Prostate gland (tissue), 2 donors: ENCODE measurements around the gene OOSP4A.

Experiments
- POLR2A ChIP-seq: fragments of 450-650 bp; IDR thresholded peaks from one replicate; pipeline ENCODE4 v1.6.1; 2016; ENCODE audit warnings: antibody characterized with exemption, mild to moderate bottlenecking
- TF ChIP-seq, protein P1 (sequence below), 4 experiments: fragments of 200-600 bp in 2 of 4; fragments of 450-650 bp in 2 of 4; sonication (generic) in 2 of 4; IDR thresholded peaks; 1 replicate in 3 of 4; 2 replicates in 1 of 4; pipeline ENCODE4 v1.5.1; 2016 to 2019; ENCODE audit warnings: antibody characterized with exemption in 4 of 4, mild to moderate bottlenecking in 2 of 4, moderate library complexity in 2 of 4

DNA sequence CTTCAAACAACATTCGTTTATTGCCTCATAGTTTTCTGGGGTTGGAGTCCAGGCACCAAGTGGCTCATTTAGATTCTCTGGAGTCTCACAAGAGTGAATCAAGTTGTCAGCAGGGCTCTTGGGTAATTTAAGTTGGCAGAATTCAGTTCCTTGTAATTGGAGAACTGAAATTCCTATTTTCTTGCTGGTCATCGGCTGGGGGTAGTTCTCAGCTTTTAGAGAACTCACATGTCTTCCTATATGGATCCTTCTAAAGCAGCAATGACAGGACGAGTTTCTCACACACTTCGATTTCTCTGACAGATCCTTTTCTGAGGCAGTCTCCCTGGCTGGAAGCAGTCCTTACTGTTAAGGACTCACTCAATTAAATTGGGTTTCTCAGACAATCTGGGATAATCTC is 35.9 kb downstream of the OOSP4A start:
- TF ChIP-seq, protein P1, sequence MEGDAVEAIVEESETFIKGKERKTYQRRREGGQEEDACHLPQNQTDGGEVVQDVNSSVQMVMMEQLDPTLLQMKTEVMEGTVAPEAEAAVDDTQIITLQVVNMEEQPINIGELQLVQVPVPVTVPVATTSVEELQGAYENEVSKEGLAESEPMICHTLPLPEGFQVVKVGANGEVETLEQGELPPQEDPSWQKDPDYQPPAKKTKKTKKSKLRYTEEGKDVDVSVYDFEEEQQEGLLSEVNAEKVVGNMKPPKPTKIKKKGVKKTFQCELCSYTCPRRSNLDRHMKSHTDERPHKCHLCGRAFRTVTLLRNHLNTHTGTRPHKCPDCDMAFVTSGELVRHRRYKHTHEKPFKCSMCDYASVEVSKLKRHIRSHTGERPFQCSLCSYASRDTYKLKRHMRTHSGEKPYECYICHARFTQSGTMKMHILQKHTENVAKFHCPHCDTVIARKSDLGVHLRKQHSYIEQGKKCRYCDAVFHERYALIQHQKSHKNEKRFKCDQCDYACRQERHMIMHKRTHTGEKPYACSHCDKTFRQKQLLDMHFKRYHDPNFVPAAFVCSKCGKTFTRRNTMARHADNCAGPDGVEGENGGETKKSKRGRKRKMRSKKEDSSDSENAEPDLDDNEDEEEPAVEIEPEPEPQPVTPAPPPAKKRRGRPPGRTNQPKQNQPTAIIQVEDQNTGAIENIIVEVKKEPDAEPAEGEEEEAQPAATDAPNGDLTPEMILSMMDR (IDR thresholded peaks at IDR 0.05), result no peak
- no peak for TF ChIP-seq POLR2A
